Measurements from ENCODE around the gene DPH3. TPM values are rescaled to one million over a fixed set of nuclear protein-coding genes. Genes with fewer than 3 reads are reported as not detected.
A peak's percentile ranks its signal among the peaks of the same experiment; 100 is the strongest.

DPH3 gene
- total RNA-seq, 1 donor from 2014 or later = 10.9 TPM

DNA sequence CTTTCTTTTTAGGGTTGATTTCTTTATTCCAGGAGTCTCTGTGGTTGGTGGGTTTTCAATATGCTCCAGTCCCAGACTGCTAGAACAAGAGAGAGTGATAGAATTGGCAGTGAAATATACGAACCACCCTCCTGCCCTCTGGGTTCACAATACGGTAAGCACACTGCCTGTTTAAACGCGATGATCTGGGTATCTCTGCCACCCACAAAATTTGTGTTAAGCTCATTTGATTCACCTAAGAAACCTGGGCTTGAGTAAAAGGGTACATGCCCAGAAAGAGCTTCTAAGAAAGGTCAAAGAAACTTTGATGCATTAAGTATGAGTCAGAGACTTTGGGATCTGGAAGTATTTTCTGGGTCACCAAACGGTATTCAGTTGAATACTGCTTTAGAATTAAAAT, 30.1 kb upstream of the DPH3 start:
- ATAC-seq = no peak
- no peak for DNase-seq (ENCODE audit: low spot score)

GRCh38 chr3:16290827-16291196, 26.1 kb upstream of the DPH3 start:
- ATAC-seq (peak; percentile 10), DNase-seq (ENCODE audit: low spot score) (no peak)

DNA sequence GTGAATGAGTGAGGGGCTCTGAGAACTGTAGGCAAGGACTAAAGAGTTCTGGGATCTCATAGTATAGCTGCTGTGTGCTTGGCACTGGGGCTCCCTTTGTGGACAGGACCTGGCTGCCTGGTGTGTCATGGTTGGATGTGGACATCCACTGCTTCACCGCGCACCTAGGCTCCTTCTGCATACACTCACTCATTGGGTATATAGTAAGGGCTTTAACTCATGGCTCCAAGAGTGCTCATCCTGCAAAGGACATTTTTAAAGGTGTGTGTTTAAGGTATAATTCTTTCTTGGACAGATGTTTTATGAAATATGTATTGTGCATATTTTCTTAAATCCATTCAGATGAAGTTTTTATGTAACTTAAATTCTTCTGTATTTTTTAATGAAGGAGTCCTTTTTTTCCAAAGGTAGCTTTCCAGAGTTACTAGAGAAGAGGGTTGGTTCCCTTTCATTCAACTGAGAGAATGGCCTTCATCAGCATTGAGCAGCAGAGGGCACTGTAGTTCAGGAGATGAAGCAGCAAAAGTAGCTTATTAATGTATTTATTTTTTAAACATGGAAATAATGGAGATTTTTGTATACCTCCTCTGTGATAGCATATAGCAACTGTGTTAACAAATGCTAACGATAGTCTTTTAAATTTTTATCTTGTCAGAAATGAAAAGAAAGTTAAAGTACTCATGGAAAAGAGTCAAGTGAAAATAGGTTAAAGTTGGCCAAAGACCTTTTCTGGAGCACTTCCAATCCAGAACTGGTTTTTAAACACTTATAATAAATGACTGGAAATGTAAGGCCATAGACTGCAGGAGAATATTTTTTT, 25.5 kb upstream of the DPH3 start:
- DNase-seq (ENCODE audit: low spot score) (no peak), ATAC-seq (peak; percentile 91)

GRCh38 chr3:16289144-16289889, 24.6 kb upstream of the DPH3 start:
- ATAC-seq (no peak), DNase-seq (ENCODE audit: low spot score) (no peak)

DNA sequence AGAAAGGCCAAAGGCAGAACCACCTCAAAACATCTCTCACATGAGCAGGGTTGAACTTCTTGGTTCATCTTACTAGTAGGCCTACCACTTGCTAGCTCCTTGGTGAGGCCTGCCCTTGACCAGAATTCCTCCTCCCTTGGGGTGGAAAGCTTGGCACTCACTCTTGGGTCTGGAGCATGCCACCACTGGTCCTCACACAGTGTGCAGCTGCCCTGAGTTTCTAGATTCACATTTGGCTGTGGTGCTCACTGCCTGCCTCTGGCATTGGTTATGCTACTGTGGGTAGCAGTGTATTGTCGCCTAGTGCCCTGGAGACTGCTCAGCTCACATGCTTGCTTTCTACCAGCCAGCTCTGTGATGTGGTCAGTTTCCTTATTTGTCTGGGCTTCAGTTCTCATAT, 23.9 kb upstream of the DPH3 start:
- DNase-seq (ENCODE audit: low spot score) = no peak

DNA sequence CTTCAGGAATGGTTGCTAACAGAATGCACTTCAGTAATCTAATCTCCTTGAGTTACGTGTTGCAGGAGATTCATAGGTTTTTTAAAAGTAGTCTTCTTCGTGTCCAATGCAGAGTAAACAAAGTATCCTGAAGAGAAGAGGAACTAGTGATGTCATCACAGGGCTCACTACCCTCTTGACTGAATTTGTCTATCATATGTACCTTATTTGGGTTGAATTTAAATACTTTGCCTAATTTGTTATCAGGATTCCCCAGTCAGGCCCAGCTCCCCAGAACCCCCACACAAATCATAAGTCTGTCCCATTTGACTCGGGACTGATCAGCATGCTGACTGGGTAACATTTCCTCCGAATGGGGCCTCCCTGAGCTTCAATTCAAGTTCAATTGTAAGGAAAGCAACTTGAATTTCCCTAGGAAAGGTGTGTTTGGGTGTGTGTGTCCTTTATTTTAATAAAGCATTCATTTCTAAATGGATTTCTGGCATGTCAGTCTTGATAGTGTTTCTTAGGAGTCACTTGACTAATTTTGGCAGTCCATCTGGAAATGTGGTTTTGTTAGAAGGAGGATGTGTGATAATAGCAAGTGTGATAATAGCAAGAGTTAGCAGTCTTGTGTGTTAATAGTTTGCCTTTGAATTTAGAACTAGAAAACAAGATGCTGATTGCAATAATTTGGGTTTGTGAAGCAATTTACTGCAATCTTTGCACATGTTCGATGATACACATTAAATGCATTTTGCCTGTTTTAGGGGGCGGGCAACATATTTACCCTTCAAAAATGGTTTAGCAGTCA, 22.2 kb upstream of the DPH3 start:
- no peak for DNase-seq (ENCODE audit: low spot score)
- no peak for ATAC-seq

More for the DNA sequence above, 23.9 kb upstream of the DPH3 start:
- ATAC-seq = no peak

DNA sequence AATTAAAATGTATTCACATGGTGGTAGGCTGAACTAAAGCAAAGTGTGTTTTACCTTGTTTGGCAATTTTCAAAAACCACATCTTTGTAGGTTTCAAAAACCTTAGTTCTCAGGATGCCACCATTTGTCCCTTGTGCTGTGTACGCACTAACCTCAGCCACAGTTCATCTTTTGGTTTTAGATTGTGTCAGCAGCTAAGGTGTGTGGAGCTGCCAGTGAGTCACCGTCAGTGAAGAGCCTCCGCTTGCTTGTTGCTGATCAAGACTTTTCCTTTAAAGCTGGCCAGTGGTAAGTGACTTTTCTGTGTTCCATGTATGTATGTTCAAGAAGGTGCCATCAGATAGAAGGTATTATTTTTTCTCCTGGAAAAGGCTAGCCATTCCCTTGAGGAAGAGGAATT, 21.4 kb upstream of the DPH3 start:
- ATAC-seq (no peak), DNase-seq (ENCODE audit: low spot score) (no peak)

DNA sequence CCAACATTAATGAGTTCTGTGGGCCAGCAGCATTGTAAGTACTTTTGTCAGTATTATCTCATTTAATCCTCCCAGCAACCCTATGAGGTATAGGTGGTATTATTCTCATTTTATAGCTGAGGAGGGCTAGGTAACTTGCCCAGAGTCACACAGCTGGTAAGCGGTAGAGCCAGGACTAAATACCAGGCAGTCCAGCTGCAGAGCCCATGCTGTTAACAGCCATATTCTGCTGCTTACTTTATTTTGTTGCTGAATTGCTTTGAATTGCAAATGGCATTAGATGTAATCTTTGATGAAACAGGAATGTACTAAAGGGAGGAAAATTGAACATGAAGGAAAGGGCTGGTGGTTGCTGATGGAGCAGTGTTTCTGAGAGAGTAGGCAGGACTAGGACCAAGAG, 19.9 kb upstream of the DPH3 start:
- DNase-seq (ENCODE audit: low spot score) (no peak), ATAC-seq (no peak)

DNA sequence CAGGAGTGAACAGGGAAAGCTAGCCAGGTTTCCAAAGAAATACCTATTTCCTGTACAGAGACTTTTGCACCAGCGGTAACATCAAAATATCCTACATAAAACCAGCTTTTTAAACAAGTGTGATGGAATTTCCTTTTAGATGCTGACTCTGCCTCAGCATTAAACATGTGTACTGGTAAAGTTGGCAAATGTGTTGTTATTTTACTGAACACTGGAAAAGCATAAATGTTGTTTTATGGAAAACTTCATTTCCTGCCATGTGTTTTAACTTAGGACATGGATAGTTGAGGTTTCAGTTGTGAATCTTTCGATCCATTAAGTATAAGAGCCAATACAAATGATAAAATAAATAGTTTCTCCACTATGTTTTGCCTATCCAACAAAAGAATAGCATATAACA, 15.9 kb upstream of the DPH3 start:
- ATAC-seq (no peak), DNase-seq (ENCODE audit: low spot score) (no peak)

DNA sequence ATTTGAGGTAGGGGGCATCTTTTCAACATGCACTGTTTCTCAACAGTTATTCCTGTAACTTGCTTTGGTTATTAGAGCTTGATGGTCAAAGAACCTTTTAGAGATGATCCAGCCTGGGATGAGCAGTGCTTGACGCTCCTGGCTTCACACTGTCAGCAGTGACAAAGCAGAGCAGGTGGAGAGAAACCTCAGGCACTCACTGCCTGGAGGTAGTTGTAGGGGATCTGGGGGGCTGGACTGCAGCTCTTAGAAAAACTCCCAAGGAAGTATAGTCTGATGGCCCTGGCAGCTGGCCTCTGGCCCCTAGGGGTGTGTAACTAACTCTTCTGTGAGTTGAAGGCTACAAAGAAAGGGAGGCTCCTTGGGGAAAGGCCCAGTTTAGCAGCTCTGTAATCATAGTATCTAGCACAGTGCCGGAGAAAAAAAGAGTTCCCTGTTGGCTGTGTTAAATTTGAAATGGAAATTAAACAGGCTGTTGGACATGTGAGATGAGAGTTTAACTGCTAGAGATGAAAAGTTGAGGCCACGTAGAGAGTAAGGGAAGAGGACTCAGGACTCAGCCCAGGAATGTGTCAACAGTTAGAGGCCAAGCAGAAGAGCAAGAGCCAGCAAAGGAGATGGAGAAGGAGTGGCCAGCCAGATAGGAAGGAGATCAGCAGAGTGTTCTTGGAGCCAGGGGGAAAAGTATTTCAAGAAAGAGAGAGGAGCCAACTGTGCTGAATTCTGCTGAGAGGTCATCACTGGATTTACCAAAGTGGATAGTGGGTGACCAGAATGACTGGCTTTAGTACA, 14.5 kb upstream of the DPH3 start:
- ATAC-seq (no peak), DNase-seq (ENCODE audit: low spot score) (no peak)

GRCh38 chr3:16277471-16277870, 12.7 kb upstream of the DPH3 start:
- DNase-seq (ENCODE audit: low spot score) = no peak
- ATAC-seq = no peak

- ATAC-seq (no peak), DNase-seq (ENCODE audit: low spot score) (no peak)
These were observed 9.1 kb upstream of the DPH3 start for GRCh38 chr3:16273867-16274266.

DNA sequence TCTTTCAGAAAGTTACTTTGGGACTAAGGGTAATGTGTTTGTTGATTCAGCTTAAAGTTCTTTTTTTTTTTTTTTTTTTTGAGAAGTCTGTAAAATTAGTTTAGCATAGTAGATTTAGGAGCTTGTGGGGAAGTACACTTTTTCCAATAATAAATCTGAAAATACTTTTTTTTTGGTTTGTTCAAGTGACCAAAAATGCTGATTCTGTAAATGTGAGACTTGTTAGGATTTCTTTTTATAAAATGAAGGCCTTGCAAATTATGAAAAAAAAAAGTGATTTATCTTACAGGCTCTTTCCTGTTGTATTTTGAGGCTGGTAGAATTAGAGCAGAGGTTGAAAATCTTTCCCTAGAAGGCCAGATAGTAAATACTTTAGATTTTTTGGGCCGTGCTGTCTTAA, 7.8 kb upstream of the DPH3 start:
- DNase-seq (ENCODE audit: low spot score) = no peak
- ATAC-seq = no peak

GRCh38 chr3:16270855-16271254, 6.1 kb upstream of the DPH3 start:
- no peak for DNase-seq (ENCODE audit: low spot score)
- no peak for ATAC-seq

GRCh38 chr3:16266714-16267113, 2.0 kb upstream of the DPH3 start:
- DNase-seq (ENCODE audit: low spot score) (no peak), ATAC-seq (peak; percentile 5)

GRCh38 chr3:16265455-16265786, 678 bp upstream of the DPH3 start:
- no peak for ATAC-seq

GRCh38 chr3:16264174-16264707, 502 bp downstream of the DPH3 start:
- no peak for DNase-seq (ENCODE audit: low spot score)
- ATAC-seq = no peak

More at GRCh38 chr3:16265455-16265786, 678 bp upstream of the DPH3 start:
- no peak for DNase-seq (ENCODE audit: low spot score)

- ATAC-seq (no peak), DNase-seq (ENCODE audit: low spot score) (no peak)
These were observed 2.6 kb downstream of the DPH3 start for GRCh38 chr3:16262174-16262573.

GRCh38 chr3:16260046-16260445, 4.7 kb downstream of the DPH3 start:
- DNase-seq (ENCODE audit: low spot score) = no peak

GRCh38 chr3:16258866-16259265, 5.9 kb downstream of the DPH3 start:
- ATAC-seq = no peak
- no peak for DNase-seq (ENCODE audit: low spot score)

More at GRCh38 chr3:16260046-16260445, 4.7 kb downstream of the DPH3 start:
- no peak for ATAC-seq

DNA sequence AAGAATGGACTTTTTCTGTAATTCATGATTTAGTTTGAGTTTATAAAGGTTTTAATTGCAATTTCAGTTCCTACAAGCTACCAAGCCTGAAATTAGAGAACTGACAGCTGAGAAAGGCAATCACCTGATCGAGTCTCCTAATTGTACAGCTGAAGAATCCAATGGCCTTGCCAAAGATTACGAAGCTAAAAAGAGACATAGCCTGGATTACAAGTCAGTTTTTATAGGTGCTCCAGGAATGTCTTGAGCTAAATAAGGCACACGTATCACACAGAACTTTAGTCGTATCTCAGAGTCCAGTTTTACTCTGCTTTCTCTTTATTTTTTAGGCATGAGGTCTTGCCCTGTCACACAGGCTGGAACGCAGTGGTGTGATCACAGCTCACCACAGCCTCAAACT, 6.6 kb downstream of the DPH3 start:
- ATAC-seq (no peak), DNase-seq (ENCODE audit: low spot score) (no peak)
